ENCODE results near the gene SDK1.

DNA sequence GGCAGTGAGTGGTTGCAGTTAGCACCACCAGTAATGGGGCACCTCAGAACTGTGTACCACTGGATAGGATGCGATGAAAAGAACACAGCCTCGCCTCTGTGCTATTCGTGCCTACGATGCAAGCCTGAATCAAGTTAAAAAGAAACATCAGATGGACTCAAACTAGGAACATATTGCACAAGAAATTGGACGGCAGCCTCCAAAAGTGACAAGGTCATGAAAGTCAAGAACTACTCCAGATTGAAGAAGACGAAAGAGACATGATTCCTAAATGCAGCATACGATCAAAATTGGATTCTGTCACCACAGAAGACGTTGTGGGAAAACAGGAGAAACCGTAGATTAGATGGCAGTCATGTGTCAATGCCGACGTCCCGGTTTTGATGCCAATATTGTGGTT lies 732.9 kb downstream of the SDK1 start:
- TF ChIP-seq, protein P1, sequence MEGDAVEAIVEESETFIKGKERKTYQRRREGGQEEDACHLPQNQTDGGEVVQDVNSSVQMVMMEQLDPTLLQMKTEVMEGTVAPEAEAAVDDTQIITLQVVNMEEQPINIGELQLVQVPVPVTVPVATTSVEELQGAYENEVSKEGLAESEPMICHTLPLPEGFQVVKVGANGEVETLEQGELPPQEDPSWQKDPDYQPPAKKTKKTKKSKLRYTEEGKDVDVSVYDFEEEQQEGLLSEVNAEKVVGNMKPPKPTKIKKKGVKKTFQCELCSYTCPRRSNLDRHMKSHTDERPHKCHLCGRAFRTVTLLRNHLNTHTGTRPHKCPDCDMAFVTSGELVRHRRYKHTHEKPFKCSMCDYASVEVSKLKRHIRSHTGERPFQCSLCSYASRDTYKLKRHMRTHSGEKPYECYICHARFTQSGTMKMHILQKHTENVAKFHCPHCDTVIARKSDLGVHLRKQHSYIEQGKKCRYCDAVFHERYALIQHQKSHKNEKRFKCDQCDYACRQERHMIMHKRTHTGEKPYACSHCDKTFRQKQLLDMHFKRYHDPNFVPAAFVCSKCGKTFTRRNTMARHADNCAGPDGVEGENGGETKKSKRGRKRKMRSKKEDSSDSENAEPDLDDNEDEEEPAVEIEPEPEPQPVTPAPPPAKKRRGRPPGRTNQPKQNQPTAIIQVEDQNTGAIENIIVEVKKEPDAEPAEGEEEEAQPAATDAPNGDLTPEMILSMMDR (conservative IDR thresholded peaks at IDR 0.05; ENCODE audit: low read length) = no peak
- no peak for TF ChIP-seq EZH2phosphoT487 (IDR thresholded peaks at IDR 0.05; ENCODE audit: borderline replicate concordance, low read depth, low read length)

All from OCI-LY7 (cell line).